GM19035 (cell line): ENCODE measurements around the gene CLTRN.

Experiments
- ATAC-seq: cut with Tn5 transposase; IDR thresholded peaks from one replicate; pipeline ENCODE4 v1.9.1; 2021; ENCODE audit not compliant: unreplicated experiment

Gene CLTRN

DNA sequence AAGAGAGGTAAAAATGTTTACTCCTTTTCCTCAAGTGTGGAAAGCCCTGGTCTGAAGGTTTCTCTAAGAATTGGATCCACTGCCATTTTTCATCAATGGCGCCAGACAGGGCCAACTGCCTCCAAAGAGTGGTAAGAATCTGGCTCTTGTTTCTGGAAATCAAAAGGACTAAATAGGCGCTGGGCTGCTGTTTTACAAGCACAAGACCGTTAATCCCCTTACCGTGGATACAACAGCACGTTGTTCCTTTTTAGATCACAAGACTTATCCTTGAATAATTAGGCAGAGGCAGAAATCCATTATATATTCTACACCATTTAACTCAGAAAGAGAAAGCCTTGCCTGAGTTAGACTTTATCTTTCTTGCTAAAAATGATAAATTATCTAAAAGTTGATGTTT is 10.6 kb downstream of the CLTRN start:
- ATAC-seq = no peak

DNA sequence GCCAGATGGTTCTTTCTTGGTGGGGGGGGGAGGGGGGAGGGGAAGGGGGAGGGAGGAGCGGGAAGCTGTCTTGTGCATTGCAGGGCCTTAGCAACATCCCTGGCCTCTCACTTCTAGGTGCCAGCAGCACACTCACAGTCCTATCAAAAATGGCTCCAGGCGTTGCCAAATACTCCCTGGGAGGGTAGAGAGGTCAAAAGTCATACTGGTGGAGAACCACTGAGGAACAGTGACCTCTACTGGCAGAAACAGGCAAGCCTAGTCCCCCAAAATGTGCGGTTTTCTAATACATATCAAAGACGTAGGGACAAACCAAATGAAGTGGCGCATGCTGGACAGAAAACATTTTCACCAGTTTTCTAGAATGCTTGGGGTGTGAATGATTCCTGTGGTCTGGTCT is 17.1 kb downstream of the CLTRN start:
- peak; percentile 55 for ATAC-seq

DNA sequence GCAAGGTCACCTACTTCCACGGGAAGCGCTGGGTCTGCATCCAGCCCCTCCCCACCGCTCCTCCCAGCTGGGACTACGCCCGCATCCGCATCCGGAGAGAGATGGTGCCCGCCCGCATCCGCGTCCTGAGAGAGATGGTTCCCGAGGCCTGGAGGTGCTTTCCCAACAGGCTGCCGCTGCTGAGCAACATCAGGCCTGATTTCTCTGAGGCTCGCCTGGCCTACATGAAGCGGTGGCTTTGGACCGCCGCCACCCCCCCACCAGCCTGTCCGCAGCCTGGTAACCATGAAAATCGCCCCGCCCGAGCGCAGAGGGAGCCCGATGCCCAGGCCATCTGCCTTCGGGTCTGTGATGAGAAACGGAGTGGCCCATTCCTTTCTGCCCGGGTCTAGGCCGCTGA is 18.1 kb downstream of the CLTRN start:
- ATAC-seq = no peak

DNA sequence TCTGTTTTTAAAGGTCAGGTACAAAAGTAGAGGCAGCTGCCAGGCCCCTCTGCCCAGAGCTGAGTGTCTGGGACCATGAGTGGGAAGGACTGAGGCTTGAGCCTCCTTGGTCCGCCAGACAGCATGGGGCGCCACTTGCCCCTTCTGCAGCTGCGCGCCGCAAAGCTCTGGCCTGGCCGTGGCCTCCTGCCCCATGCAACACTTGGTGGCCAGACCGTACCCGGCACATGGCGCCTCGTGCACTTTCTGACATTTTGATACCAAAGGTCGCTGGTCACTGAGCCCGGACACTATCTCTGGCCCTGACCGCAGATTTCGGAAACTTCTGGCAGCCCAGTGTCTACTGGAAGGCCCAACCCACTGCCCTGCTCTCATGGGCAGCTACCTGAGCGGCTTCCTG is 18.6 kb downstream of the CLTRN start:
- ATAC-seq = no peak

DNA sequence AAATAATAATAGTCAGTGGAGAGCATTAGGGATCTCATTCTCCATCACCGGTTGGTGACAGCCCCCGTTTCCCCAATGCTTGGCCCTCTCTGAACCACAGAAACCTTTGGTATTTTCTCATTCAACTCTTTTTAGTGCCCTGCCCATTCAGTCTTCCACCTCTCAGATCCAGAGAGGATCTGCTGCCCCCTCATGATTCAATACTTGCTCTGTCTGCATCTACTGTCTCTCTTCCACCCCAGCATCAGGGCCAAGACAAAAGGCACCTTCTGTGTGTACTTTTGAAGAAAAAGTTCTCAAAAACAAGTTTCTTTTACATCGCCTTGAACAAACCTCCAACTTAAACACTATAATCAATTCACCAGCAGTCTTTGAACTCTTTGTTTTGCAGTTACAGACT is 19.3 kb downstream of the CLTRN start:
- ATAC-seq = no peak

DNA sequence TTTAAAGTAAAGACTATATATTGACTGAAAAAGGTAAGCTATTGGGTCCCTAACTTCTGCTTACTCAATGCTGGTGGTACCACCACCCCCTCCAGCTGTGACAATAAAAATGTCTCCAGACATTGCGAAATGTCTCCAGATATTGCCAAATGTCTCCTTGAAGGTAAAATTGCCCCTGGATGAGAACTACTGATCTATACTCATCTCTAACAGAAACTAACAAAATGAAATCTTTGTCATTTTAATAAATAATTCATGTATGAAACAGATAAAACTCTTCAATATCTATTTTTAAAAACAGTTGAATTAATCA is 20.1 kb downstream of the CLTRN start:
- no peak for ATAC-seq

DNA sequence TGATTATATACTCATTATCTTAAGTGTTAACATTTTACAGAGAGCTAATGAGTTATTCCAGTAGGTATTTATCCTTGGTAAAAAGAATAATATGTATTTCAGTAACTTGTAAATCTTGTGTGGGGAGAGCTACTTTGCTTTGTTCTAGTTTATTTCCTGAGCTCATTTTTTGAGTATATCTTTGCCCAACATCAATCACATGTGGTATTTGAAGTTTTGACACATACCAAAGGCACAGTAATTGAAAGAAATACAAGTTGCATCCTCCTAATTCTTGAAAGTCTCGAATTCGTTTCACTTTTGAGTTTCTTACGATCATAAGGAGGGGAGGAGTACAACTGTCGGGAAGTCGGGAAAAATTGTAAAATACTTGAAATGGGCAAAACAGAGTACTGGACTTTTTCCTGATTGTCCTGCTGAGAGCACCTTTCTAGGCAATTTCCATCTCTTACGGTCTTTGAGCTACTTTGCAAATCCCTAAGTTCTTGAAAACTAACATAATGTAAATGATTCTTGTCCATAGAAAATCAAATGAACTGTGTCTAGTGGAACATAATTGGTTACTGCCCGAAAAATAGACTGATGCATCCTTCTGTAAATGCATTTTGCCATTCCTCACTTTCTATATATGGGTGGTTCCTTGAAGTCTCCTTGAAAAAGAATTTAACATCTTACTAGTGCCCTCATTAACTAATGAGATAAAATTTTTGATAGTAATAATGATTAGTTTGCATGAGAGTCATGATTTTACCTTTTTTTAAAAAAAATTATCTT is 20.6 kb downstream of the CLTRN start:
- ATAC-seq = no peak

DNA sequence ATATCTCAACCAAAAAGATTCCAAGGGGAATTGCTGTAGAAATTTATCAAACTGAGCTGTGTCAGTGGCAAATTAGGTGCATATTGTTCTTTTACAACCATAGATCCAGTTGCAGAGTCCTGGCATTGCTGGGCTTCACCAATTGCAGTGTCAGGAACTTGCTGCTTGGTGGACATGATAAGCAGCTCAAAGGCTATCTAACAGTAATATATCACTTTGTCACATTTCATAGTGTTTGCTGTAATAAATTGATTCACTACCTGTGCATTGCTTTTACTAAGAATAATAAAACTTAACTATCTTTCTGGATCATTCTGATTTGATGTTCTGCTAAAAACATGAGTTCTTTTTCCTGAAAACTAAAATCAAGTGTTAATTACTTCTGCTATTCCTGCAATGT is 33.0 kb downstream of the CLTRN start:
- no peak for ATAC-seq

DNA sequence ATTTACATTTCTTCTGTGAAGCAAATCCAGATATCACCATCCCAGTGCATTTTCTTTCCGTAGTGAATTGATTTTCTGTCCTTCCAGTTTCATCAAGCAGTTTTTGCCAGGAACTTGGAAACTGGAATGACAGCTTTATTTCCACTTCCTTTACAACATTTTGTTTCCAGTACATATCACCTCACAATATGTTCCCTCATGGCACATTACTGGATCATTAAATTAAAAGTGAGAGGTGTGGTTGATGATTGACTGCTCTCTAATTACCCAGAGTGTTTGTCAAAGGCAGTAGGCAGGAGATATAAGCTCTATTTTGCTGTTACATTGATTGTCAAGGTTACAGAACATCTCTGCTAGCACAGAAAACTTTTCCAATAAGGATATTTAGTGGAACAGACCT is 41.6 kb downstream of the CLTRN start:
- ATAC-seq = no peak

DNA sequence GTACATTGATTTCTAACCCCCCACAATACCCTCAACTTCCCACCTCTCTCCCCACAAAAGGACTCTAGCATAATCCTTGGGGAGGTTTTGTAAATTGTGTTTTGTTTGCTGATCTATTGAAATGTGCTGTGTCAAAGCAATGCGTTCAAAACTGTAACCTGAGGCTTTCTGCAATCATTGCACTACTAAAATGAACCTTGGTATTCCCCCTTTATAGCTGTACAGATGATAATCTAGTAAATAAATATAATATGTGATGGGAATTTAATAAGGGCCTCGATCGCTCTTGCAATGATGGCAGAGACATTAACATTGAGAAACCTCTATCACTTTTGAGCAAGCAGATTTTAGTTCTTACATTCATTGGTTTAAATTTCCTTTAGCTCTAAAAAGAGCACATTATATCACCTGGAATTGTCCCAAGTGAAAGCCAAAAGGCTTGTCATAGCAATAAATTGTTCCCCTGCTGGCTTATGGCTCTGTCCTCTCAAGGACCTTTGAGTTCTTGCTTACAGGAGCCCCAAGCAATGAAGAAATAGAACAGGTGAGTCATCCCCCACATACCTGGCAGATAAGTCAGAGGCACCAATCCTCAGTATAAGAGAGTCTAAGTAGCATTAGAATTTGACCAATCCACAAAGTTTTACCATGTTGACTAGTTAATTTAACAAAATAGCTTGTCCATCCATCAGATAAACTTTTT is 45.4 kb downstream of the CLTRN start:
- ATAC-seq = no peak

DNA sequence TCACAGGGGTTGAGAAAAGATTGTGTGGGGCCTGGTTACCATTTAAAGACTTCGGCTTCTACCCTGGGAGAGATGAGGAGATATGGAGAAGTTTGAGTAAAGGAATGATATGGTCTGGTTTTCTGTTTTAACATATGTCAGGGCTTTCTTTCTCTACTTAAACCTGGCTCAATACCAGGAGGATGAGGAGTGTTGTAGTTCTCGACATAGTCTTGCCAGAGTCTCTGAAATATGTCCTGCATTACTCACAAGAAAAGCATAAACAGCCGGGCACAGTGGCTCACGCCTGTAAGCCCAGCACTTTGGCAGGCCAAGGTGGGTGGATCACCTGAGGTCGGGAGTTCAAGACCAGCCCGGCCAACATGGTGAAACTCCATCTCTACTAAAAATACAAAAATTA is 47.5 kb downstream of the CLTRN start:
- ATAC-seq = no peak

DNA sequence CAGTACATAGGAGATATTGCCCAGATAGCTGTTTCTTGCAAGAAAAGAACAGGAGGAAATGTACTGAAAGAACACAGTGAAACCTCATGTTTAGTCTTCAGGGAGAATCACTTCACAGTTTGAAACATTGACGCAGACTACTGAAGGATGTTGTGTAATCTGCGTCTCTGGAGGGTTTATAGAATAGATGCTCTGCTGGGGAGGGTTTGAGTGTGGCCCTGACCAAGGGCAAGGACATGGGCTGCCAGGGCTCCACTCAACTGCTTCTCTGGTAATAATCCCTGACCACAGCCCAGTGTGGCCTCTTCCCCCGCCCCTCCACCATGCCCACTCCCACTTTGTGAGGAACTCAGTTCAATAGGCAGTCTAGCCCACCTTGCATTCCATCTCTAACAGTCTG is 48.1 kb downstream of the CLTRN start:
- no peak for ATAC-seq

DNA sequence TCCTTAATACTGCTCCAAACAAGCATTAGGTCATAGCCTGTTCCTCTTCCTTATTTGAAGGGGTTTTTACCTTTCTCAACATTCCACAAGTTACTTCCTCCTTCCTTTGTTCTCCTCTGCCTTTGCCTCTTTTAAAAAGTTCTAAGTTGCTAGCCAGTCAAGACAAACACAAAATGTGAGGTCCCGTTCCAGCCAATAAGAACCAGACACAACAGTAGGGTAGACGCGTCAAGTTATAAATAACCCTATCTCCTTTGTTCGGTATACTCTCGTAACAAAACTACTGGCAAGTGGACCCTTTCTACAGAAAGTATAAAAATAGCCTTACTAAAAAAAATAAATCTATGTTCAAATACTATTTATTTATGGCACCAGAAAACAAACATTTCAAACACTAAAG is 57.5 kb downstream of the CLTRN start:
- no peak for ATAC-seq

DNA sequence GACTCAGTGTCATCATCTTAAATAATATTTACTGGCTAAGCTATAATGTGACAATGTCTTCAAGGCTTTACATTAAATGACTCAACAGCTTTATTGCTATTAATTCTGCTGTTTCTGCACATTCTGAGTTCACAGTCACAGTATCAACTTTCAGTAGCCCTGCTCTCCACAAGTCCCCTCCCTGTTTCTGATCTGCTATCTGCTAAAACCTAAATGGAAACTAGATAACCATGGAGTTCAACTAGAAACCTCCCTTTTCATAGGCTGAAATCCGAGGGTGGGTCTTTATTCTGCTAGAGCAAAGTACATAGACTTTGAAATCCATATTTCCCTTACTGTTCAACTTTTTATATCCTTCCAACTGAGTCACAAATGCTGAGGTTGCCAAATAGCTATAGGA is 58.5 kb downstream of the CLTRN start:
- ATAC-seq = no peak

DNA sequence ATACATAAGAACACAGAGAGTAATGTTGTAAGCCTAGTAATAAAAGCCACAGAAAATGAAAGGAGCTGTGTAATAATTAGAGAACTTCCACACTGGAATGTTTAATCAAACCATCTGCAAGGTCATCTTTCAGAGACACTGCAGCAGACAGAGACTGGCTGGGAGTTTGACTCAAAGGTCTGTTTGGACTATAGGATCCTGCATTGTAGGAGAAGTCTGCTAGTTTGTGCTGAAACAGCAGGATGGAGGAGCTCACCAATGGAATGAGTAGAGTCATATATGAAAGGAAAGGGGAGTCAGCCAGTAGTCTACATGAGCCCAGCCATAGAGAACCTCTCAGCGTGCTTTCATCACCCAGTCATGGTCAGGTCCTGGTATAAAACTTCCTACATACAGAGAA is 59.4 kb downstream of the CLTRN start:
- ATAC-seq = no peak

DNA sequence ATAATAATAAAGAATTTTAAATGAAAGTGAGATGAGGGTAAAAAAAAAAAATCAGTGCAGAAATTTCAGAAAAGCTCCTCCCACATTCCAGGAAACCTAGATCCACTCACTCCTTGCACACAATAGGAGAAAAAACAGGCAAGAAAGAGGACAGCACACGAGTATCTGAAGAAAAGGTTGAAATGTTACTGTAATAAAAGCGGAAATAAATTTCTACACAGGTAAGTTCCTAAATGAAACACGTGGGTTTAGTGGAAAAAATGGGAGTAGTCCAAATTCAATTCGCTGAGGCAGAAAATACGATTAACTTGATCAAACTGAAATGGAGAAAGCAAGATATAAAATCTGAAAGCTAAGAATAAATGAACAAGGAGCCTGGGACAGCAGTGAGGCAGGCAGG is 61.8 kb downstream of the CLTRN start:
- no peak for ATAC-seq

DNA sequence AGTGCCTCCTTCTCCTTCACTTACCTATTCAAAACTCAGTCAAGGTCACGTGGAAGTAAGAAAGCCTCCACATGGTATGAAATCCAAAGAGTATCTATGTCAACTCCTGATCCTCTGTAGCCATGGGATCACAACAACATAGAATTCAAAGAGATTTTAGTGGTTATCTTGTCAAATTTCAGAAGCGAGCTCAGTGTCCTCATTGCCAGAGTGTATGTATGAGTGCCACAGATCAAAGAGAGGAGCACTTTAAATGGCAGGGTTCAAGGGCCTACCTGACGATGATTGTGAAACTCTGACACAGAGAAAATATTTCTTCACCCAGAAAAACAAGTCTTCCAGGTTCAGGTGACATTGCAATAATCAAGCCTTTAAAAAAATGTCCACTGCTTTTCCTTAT is 62.7 kb downstream of the CLTRN start:
- no peak for ATAC-seq

DNA sequence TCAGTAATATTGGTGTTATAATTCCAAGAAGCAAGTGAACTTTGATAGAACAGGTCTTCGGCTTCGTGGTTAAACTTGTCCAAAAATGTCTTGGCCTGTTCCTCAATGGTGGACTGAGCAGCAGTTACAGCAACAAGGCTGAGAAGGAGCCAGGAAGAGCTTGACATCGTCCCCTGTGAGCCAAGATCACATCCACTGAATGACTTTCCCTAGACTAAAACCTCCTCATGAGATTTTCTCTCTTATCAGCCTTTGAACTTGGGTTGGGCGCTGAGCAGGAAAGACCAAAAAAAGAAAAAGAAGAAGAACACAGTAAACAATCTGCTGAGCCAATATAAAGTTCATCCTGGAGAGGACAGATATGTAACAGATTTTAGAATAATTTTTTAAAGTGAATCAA is 63.9 kb downstream of the CLTRN start, which contains the start of gene ACE2:
ACE2 (minus strand) TSS at position 216 of the 400 bp plus-strand sequence; CDS start at position 167, 49 bp downstream.
- no peak for ATAC-seq

DNA sequence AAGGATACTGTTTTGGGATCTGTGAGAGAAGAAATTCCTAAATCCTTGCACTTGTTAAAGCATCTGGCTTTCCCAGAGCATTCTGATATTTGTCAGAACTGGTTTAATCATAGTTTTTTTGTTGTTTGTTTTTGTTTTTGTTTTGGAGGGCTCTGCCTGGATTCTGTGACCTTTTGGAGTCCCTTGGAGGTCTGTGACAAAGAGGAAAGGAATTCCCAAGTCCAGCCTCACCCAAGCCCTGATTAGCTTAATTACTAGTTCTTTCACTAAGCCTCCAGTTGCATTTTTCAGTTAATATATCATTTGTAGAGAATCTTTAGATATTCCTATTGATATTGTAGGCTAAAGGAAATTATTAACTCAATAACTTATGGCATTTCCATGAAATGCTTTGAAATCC is 64.6 kb downstream of the CLTRN start:
- ATAC-seq = no peak

DNA sequence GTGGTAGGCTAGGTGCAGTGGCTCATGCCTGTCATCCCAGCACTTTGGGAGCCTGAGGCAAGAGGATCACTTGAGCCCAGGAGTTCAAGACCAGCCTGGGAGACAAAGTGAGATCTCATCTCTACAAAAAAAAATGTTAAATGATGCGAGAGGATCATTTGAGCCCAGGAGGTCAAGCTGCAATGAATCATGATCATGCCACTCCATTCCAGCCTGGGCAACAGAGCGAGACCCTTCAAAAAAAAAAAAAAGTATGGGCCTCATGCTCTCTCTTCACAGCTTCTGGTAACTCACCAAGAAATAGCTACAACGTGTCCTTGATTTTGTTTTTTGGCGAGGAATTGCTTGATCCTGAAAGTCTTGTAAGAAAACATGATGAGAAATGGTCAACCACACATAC is 65.1 kb downstream of the CLTRN start:
- no peak for ATAC-seq

DNA sequence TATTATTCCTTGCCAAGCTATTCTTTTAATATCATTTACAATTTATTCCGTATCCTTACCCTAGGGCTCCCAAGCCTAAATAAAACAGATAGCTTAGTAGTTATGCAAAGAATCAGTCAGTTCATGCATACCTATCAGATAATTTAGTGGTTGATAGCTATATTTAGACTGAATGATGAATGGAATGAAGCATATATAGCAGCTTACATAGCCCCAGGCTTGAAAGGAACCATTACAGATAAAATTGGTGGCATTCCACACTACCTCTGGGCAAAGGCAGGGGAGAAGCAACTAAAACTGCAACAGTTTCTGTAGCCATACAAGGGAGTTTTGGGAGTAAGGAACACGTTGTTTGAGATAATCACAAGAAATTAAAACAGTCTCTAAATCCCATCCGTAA is 66.6 kb downstream of the CLTRN start:
- ATAC-seq = no peak

DNA sequence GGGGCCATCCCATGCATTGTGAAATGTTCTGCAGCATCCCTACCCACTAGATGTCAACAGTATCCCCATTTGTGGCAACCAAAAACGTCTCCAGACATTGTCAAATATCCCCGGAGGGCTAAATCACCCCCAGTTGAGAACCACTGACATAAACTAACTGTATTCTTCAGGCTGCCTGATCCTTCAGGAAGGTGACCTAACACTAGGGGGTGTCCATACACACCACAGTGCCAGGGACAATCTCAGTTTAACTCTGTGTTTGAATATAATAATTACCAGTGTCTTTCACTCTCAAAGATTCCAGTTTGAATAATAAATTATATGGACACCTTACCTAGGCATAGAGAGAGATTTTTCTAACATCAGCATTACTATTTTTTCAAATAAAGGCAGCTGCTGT is 70.2 kb downstream of the CLTRN start:
- no peak for ATAC-seq
